ENCODE data around the gene LYPD6B. TPM values are rescaled to one million over a fixed set of nuclear protein-coding genes. Genes with fewer than 3 reads are reported as not detected.

Gene LYPD6B
- total RNA-seq, 1 donor from 2014 or later: 0.58 TPM

DNA sequence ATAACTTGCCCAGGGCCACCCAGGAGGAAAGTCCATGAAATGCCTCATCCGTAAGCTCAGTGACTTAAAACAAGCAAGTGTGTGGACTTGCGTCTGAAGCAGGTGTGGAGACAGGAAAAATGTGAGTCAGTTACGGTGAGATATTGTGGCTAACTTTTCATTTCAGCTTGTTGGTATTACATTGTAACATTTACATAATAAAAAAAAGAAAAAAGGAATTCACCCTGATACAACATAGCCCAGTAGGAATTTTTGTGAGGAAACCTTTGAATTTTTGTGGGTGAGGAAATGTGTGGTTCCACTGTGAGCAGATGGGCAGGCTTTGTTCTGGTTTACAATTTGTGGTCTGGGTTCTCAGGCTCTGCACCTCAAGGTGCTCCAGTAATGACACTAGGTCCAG lies 33.7 kb upstream of the LYPD6B start:
- intact Hi-C loops (cut with micrococcal nuclease): no loop called here
- Mint-ChIP-seq H3K27ac (no peak overlapping the region), H3K4me3 (no peak overlapping the region), H3K9me3 (no peaks in the 10 kb centered on the region), H3K36me3 (ENCODE audit: low read depth) (no peaks in the 10 kb centered on the region), H3K27me3 (no peaks in the 10 kb centered on the region), H3K4me1 (no peaks in the 10 kb centered on the region)
- no peak for DNase-seq
- POLR2A ChIA-PET: no interaction called here
- no peak for ATAC-seq (ENCODE audit: low read depth)
- CTCF ChIA-PET: no interaction called here
- TF ChIP-seq, protein P1, sequence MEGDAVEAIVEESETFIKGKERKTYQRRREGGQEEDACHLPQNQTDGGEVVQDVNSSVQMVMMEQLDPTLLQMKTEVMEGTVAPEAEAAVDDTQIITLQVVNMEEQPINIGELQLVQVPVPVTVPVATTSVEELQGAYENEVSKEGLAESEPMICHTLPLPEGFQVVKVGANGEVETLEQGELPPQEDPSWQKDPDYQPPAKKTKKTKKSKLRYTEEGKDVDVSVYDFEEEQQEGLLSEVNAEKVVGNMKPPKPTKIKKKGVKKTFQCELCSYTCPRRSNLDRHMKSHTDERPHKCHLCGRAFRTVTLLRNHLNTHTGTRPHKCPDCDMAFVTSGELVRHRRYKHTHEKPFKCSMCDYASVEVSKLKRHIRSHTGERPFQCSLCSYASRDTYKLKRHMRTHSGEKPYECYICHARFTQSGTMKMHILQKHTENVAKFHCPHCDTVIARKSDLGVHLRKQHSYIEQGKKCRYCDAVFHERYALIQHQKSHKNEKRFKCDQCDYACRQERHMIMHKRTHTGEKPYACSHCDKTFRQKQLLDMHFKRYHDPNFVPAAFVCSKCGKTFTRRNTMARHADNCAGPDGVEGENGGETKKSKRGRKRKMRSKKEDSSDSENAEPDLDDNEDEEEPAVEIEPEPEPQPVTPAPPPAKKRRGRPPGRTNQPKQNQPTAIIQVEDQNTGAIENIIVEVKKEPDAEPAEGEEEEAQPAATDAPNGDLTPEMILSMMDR (IDR thresholded peaks at IDR 0.05): no peak

DNA sequence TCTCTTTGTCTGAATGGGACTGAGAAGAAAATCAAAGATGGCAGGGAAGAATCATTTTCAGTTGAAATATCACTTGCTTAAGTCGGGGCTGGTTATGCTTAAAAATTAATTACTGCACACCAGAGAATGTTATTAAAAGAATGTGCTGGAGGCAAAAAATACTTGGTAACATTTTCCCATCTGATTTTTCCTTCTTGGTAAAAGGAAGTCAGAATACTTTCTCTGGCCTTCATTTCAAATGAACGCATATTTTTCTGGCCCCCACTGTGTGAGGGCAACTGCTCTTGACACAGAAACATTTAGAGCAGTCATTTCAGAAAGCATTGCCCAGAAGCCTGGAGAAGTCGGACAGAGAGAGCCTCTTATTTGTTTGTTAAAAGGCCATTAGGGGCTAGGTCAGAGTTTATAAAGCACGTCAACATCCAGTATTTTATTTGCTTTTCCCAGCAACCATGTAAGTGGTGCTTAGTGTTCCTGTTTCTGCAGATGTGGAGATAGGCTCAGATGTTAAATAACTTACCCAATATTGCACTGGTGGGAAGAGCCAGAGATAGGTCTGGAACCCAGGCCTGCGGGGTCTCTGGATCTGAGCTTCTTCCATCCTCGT lies 32.9 kb upstream of the LYPD6B start:
- ChIA-PET CTCF (no interaction called here), POLR2A (no interaction called here)
- DNase-seq (no peak), ATAC-seq (ENCODE audit: low read depth) (no peak)
- no peaks in the 10 kb centered on the region for H3K9me3 Mint-ChIP-seq
- no peak overlapping the region for H3K4me3 Mint-ChIP-seq
- no peak overlapping the region for H3K27ac Mint-ChIP-seq
- intact Hi-C loops (cut with micrococcal nuclease): no loop called here
- H3K4me1 Mint-ChIP-seq: no peaks in the 10 kb centered on the region
- TF ChIP-seq, protein P1 (IDR thresholded peaks at IDR 0.05): no peak
- no peaks in the 10 kb centered on the region for H3K27me3 Mint-ChIP-seq
- no peaks in the 10 kb centered on the region for H3K36me3 Mint-ChIP-seq (ENCODE audit: low read depth)

DNA sequence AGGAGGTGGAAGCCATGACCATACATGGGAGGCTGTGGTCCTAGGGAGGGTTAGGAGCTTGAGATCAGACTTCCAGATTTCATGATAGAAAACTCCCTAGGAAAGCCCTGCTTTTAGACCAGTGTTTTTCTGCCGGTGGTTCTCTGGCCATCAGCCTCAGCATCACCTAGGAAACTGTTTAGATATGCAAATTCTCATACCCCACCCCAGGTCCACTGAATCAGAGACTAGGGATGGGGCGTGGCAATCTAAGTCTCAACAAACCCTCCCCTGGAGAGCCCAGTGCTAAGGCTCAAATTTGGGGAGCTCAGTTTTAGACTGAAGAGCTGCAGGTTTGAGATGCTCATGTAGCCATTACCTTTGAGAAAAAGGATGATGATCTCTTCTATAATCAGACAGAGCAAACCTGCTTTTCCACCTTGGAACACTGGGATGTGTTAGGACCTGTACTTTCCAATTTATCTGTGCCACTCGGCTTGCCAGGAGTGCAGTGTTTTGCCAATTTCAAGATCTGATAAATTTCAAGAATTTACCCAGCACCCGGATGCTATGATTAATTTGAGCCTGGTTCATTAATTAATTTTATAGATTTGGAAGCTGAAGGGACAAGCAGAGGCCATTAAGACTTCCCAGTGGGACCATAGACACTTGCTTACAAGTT lies 31.5 kb upstream of the LYPD6B start:
- H3K27ac Mint-ChIP-seq: no peak overlapping the region
- no peaks in the 10 kb centered on the region for H3K4me1 Mint-ChIP-seq
- CTCF ChIA-PET: no interaction called here
- DNase-seq (no peak), ATAC-seq (ENCODE audit: low read depth) (no peak)
- TF ChIP-seq, protein P1 (IDR thresholded peaks at IDR 0.05): no peak
- no peaks in the 10 kb centered on the region for H3K36me3 Mint-ChIP-seq (ENCODE audit: low read depth)
- intact Hi-C loops (cut with micrococcal nuclease): no loop called here
- H3K9me3 Mint-ChIP-seq: no peaks in the 10 kb centered on the region
- H3K4me3 Mint-ChIP-seq: no peak overlapping the region
- POLR2A ChIA-PET: interaction anchor here (0.7 kb wide), 2 partner anchors 96 to 203 kb away, joined by 5 to 11 read pairs; no protein-coding TSS in a partner anchor
- no peaks in the 10 kb centered on the region for H3K27me3 Mint-ChIP-seq

DNA sequence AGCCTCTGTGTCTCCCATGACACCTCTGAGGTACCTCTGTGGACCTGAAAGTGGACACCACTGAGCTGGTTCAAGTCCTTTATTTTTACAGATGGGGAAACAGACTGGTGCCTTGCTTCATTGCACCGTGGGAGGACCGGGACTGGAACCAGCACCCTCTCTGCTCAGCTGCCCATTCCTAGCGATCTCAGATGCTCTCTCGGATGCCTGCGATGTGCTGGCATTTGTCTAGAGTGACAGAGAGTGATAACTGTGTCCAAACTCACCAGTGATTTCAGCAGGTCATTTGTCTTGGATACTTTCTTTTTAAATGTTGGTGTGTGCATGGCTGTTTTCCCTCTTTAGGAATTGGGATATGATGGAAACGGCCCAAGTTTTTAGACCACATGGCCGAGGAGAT lies 30.1 kb upstream of the LYPD6B start:
- Mint-ChIP-seq H3K4me1 (no peaks in the 10 kb centered on the region), H3K4me3 (no peak overlapping the region), H3K27ac (no peak overlapping the region), H3K27me3 (no peaks in the 10 kb centered on the region), H3K9me3 (no peaks in the 10 kb centered on the region), H3K36me3 (ENCODE audit: low read depth) (no peaks in the 10 kb centered on the region)
- ChIA-PET POLR2A (no interaction called here), CTCF (interaction anchor here (1.4 kb wide), 1 partner anchor 9 kb away, joined by 3 read pairs; no protein-coding TSS in a partner anchor)
- DNase-seq (no peak), ATAC-seq (ENCODE audit: low read depth) (no peak)
- intact Hi-C loops (cut with micrococcal nuclease): no loop called here
- TF ChIP-seq, protein P1 (IDR thresholded peaks at IDR 0.05): no peak

DNA sequence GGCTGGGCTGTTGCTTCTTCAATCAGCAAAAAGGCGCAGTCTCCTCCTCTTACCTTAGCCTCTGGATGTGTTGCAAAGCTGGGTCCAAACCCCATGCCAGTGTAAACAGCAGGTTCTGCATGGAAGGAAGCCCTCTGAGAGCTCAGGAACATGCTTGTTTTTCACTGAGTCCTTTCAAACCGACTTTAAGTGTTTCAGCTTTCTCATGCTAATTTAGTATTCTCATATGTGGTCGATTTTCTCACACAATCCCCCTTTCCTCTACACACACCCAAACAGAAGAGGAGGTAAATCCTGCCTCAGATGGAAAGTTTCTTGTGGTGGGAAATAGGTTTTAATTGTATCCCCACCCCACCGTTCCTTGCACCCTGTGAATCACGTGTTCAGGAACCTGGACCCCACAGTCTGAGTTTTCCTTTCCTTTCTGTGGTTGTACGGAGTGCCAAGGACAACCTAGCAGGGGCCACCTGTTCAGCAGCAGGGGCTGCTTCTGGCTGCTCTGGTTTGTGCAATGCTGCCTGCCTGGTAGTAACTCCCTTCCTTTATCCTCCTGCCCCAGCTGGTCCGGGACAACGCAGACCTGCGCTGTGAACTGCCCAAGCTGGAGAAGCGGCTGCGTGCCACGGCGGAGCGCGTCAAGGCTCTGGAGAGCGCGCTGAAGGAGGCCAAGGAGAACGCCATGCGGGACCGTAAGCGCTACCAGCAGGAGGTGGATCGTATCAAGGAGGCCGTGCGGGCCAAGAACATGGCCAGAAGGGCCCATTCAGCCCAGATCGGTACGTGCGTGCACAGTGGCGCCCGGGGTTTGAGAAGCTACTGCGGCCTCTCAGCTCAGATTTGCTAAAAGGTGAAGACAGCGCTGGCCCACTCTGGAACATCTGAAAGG lies 28.7 kb upstream of the LYPD6B start:
- no peak for DNase-seq

More for the DNA sequence above, 28.7 kb upstream of the LYPD6B start:
- no peaks in the 10 kb centered on the region for H3K9me3 Mint-ChIP-seq
- H3K36me3 Mint-ChIP-seq (ENCODE audit: low read depth): no peaks in the 10 kb centered on the region
- H3K27me3 Mint-ChIP-seq: no peaks in the 10 kb centered on the region
- H3K27ac Mint-ChIP-seq: no peak overlapping the region
- CTCF ChIA-PET: interaction anchor here (1.4 kb wide), 1 partner anchor 8 kb away, joined by 3 read pairs; no protein-coding TSS in a partner anchor
- H3K4me3 Mint-ChIP-seq: no peak overlapping the region
- POLR2A ChIA-PET: no interaction called here
- no peak for ATAC-seq (ENCODE audit: low read depth)
- TF ChIP-seq, protein P1 (IDR thresholded peaks at IDR 0.05): no peak
- intact Hi-C loops (cut with micrococcal nuclease): no loop called here
- H3K4me1 Mint-ChIP-seq: no peaks in the 10 kb centered on the region
